CD4-positive, alpha-beta T cell treated with Interleukin-15 for 1 hour (primary cell): ENCODE data around the gene C3orf49.

Experiments
- DNase-seq: peaks from one replicate; pipeline ENCODE4 v3.0.0-alpha.2; 2020

Gene C3orf49

DNA sequence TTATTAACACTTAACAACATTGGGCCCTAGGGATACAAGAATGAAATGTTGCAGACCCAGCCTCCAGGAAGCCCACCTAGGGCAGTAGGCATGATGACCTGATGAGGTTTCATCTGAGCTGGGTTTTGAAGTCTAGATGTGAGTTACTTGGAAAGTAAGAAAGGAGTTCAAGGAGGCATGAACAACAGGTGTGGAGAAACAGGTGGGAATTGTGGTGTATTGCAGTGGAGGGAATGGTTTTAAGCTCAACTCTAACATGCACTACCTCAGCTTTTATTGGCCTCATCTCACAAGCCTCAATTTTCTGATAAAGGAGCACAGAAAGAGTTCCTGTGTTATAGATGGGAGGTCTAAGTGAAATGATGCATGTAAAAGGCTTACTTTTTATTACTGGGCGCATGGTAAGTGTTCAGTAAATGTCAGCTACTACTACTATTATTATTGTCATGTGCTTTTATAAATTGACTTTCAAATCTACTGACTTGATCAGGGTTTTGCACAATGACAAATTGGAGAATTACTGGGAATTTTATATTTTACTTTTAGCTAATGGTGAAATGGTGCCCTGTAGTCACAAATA lies 73.8 kb downstream of the C3orf49 start:
- DNase-seq: no peak

GRCh38 chr3:63895422-63896189 lies 76.5 kb downstream of the C3orf49 start:
- DNase-seq: no peak

- DNase-seq: no peak
Observed at GRCh38 chr3:63896332-63897030, 77.4 kb downstream of the C3orf49 start.
